GM20431 (cell line): ENCODE results near the gene MYCBP.

Experiments used
- in situ Hi-C: fragments of 300-500 bp; cut with MseI, MboI; formaldehyde crosslinking; loops from one replicate; pipeline ENCODE4 v1.15.0; 2020; ENCODE audit warnings: low sequenced_read_pairs; ENCODE audit not compliant: unreplicated experiment

MYCBP gene

GRCh38 chr1:38872401-38873026 is 634 bp downstream of the MYCBP start:
- in situ Hi-C loops, result no loop called here

GRCh38 chr1:38870996-38871395 is 2.2 kb downstream of the MYCBP start:
- in situ Hi-C loops, result no loop called here

- in situ Hi-C loops, result no loop called here
These were observed 5.9 kb downstream of the MYCBP start for GRCh38 chr1:38867208-38867607.

- in situ Hi-C loops, result no loop called here
These were observed 7.9 kb downstream of the MYCBP start for GRCh38 chr1:38865112-38865715.

- in situ Hi-C loops, result no loop called here
These were observed 12.7 kb downstream of the MYCBP start for GRCh38 chr1:38860454-38860795.

GRCh38 chr1:38859561-38860453 is 13.3 kb downstream of the MYCBP start, which contains the start of gene RRAGC:
TSS of gene RRAGC (minus strand) at chr1:38859772. CDS start at chr1:38859646, 126 bp downstream.
- in situ Hi-C loops, result no loop called here

- in situ Hi-C loops, result no loop called here
These were observed 14.2 kb downstream of the MYCBP start for GRCh38 chr1:38858833-38859560.

GRCh38 chr1:38852780-38853179 is 20.4 kb downstream of the MYCBP start:
- in situ Hi-C loops, result no loop called here

- in situ Hi-C loops, result loop anchor here (25.0 kb wide), 1 partner anchor 836 kb away; the partner anchor contains the start of genes FHL3 and UTP11
These were observed 25.1 kb downstream of the MYCBP start for GRCh38 chr1:38848071-38848470.

GRCh38 chr1:38846210-38846609 is 26.9 kb downstream of the MYCBP start:
- in situ Hi-C loops, result loop anchor here (25.0 kb wide), 1 partner anchor 834 kb away; the partner anchor contains the start of genes FHL3 and UTP11

- in situ Hi-C loops, result loop anchor here (25.0 kb wide), 1 partner anchor 833 kb away; the partner anchor contains the start of genes FHL3 and UTP11
These were observed 28.1 kb downstream of the MYCBP start for GRCh38 chr1:38845088-38845487.

GRCh38 chr1:38840281-38840680 is 32.9 kb downstream of the MYCBP start:
- in situ Hi-C loops, result loop anchor here (25.0 kb wide), 1 partner anchor 828 kb away; the partner anchor contains the start of genes FHL3 and UTP11

- in situ Hi-C loops, result loop anchor here (25.0 kb wide), 1 partner anchor 827 kb away; the partner anchor contains the start of genes FHL3 and UTP11
These were observed 33.8 kb downstream of the MYCBP start for GRCh38 chr1:38839363-38839762.

- in situ Hi-C loops, result loop anchor here (25.0 kb wide), 1 partner anchor 824 kb away; the partner anchor contains the start of genes FHL3 and UTP11
These were observed 36.8 kb downstream of the MYCBP start for GRCh38 chr1:38836316-38836715.

GRCh38 chr1:38834937-38835827 is 38.0 kb downstream of the MYCBP start:
- in situ Hi-C loops, result loop anchor here (25.0 kb wide), 1 partner anchor 823 kb away; the partner anchor contains the start of genes FHL3 and UTP11

GRCh38 chr1:38834221-38834782 is 38.8 kb downstream of the MYCBP start:
- in situ Hi-C loops, result loop anchor here (25.0 kb wide), 1 partner anchor 822 kb away; the partner anchor contains the start of genes FHL3 and UTP11

GRCh38 chr1:38833146-38833545 is 40.0 kb downstream of the MYCBP start:
- in situ Hi-C loops, result loop anchor here (25.0 kb wide), 1 partner anchor 821 kb away; the partner anchor contains the start of genes FHL3 and UTP11

GRCh38 chr1:38832370-38832734 is 40.8 kb downstream of the MYCBP start:
- in situ Hi-C loops, result loop anchor here (25.0 kb wide), 1 partner anchor 820 kb away; the partner anchor contains the start of genes FHL3 and UTP11
